SK-N-SH (cell line): ENCODE data around the gene THSD4. TPM values are rescaled to one million over a fixed set of nuclear protein-coding genes. Genes with fewer than 3 reads are reported as not detected.
A peak's percentile ranks its signal among the peaks of the same experiment; 100 is the strongest.

Experiments used
- CTCF ChIA-PET: fragments of 300-600, 350-600 bp; formaldehyde crosslinking; extraction: SDS; loops from one replicate; lab custom pipeline; 2021; lab: Yijun Ruan, JAX
- POLR2A ChIA-PET: fragments of 350-600 bp; sonication (Branson Sonifier 250); formaldehyde crosslinking; extraction: SDS; loops from one replicate; lab custom pipeline; 2020; ENCODE audit warnings: antibody characterized with exemption, inconsistent platforms; lab: Yijun Ruan, JAX
- DNase-seq: peaks from one replicate; pipeline ENCODE4 v3.0.0; 2012
- H2AFZ ChIP-seq: fragments of 200-600 bp; sonication (generic); 2 replicates; pipeline ENCODE4 v1.8.1; 2016; ENCODE audit warnings: antibody characterized with exemption, mild to moderate bottlenecking, low read depth
- H3F3A ChIP-seq: fragments of 200-600 bp; sonication (generic); replicated peaks from 2 replicates; pipeline ENCODE3; 2016; ENCODE audit warnings: antibody characterized with exemption, mild to moderate bottlenecking; ENCODE audit not compliant: insufficient read depth
- H3K27ac ChIP-seq, 2 experiments: fragments of 200-500 bp in 1 of 2; fragments of 200-600 bp in 1 of 2; sonication (Bioruptor generic) in 1 of 2; sonication (generic), shearing (Covaris generic) in 1 of 2; 2 replicates each; pipeline versions ENCODE4 v1.5.1 to v1.6.1; 2014 to 2016; ENCODE audit warnings: low read depth in 2 of 2, inconsistent platforms in 1 of 2, low read length in 1 of 2, mild to moderate bottlenecking in 1 of 2, mixed read lengths in 1 of 2
- H3K27me3 ChIP-seq: fragments of 200-600 bp; sonication (generic), shearing (Covaris generic); 2 replicates; pipeline ENCODE4 v1.6.1; 2016; ENCODE audit warnings: mixed run types; ENCODE audit not compliant: insufficient read depth
- H3K36me3 ChIP-seq, 2 experiments: fragments of 200-500 bp in 1 of 2; fragments of 200-600 bp in 1 of 2; sonication (Bioruptor generic) in 1 of 2; sonication (generic) in 1 of 2; replicated peaks in 1 of 2; 2 replicates each; pipeline versions ENCODE3 to v1.5.1; 2014 to 2016; ENCODE audit warnings: low read length in 1 of 2, mild to moderate bottlenecking in 1 of 2; ENCODE audit not compliant: insufficient read depth in 2 of 2, control insufficient read depth in 1 of 2
- H3K4me1 ChIP-seq, 2 experiments: fragments of 200-500 bp in 1 of 2; fragments of 200-600 bp in 1 of 2; sonication (Bioruptor generic) in 1 of 2; sonication (generic), shearing (Covaris generic) in 1 of 2; 2 replicates each; pipeline versions ENCODE4 v1.5.1 to v1.6.1; 2014 to 2016; ENCODE audit warnings: low read depth in 1 of 2, low read length in 1 of 2, mixed run types in 1 of 2; ENCODE audit not compliant: insufficient read depth in 2 of 2, control insufficient read depth in 1 of 2
- H3K4me2 ChIP-seq: fragments of 200-600 bp; sonication (generic), shearing (Covaris generic); 2 replicates; pipeline ENCODE4 v1.6.1; 2017; ENCODE audit warnings: mixed run types
- H3K4me3 ChIP-seq, 2 experiments: fragments of 200-500 bp in 1 of 2; fragments of 200-600 bp in 1 of 2; sonication (Bioruptor generic) in 1 of 2; sonication (generic), shearing (Covaris generic) in 1 of 2; 2 replicates each; pipeline versions ENCODE4 v1.5.1 to v1.8.1; 2014 to 2016; ENCODE audit warnings: low read depth in 2 of 2, inconsistent platforms in 1 of 2, low read length in 1 of 2, mild to moderate bottlenecking in 1 of 2, mixed read lengths in 1 of 2, moderate library complexity in 1 of 2
- H3K79me2 ChIP-seq: fragments of 200-600 bp; sonication (generic); 2 replicates; pipeline ENCODE4 v1.8.1; 2017; ENCODE audit warnings: mild to moderate bottlenecking; ENCODE audit not compliant: insufficient read depth
- H3K9ac ChIP-seq: fragments of 200-600 bp; sonication (generic); 2 replicates; pipeline ENCODE4 v1.6.1; 2017; ENCODE audit warnings: mixed run types
- H3K9me2 ChIP-seq: fragments of 200-600 bp; sonication (generic); 2 replicates; pipeline ENCODE4 v1.6.1; 2017; ENCODE audit warnings: mixed run types
- H3K9me3 ChIP-seq: fragments of 200-600 bp; sonication (generic); 2 replicates; pipeline ENCODE4 v1.6.1; 2017; ENCODE audit warnings: mixed run types, mild to moderate bottlenecking, moderate library complexity
- H4K20me1 ChIP-seq: fragments of 200-600 bp; sonication (generic); 2 replicates; pipeline ENCODE4 v1.6.1; 2017; ENCODE audit warnings: mild to moderate bottlenecking, mixed run types; ENCODE audit not compliant: insufficient read depth
- CHD2 ChIP-seq: fragments of 150-350 bp; IDR thresholded peaks from 2 replicates; pipeline ENCODE4 v1.6.1; 2018; ENCODE audit warnings: low read length; ENCODE audit not compliant: partially characterized antibody
- ELF1 ChIP-seq: IDR thresholded peaks from 2 replicates; pipeline ENCODE4 v1.4.0; 2012
- EP300 ChIP-seq, 2 experiments: IDR thresholded peaks; 2 replicates each; pipeline versions ENCODE4 v1.4.0 to v1.6.1; 2012; ENCODE audit warnings: borderline replicate concordance in 1 of 2, low read depth in 1 of 2, low read length in 1 of 2
- GABPA ChIP-seq: IDR thresholded peaks from 2 replicates; pipeline ENCODE4 v1.4.0; 2012; ENCODE audit warnings: low read depth, mild to moderate bottlenecking
- IRF3 ChIP-seq: fragments of 150-350 bp; IDR thresholded peaks from 2 replicates; pipeline ENCODE4 v1.6.1; 2016; ENCODE audit warnings: mild to moderate bottlenecking, low read depth, low read length
- JUND ChIP-seq: IDR thresholded peaks from 2 replicates; pipeline ENCODE4 v1.4.0; 2012
- MAX ChIP-seq: IDR thresholded peaks from 2 replicates; pipeline ENCODE4 v1.4.0; 2012; ENCODE audit warnings: low read depth
- MEF2A ChIP-seq: IDR thresholded peaks from 2 replicates; pipeline ENCODE4 v1.4.0; 2012; ENCODE audit warnings: low read depth, borderline replicate concordance
- MXI1 ChIP-seq: IDR thresholded peaks from 2 replicates; pipeline ENCODE4 v1.6.1; 2012; ENCODE audit warnings: mild to moderate bottlenecking, low read depth, low read length, improper control_type of control experiment
- NFIC ChIP-seq: IDR thresholded peaks from 2 replicates; pipeline ENCODE4 v1.4.0; 2012; ENCODE audit warnings: borderline replicate concordance
- NRF1 ChIP-seq: IDR thresholded peaks from 2 replicates; pipeline ENCODE4 v1.6.1; 2012; ENCODE audit warnings: low read depth, mild to moderate bottlenecking, low read length
- PBX3 ChIP-seq: IDR thresholded peaks from 2 replicates; pipeline ENCODE4; 2012
- POLR2AphosphoS5 ChIP-seq: IDR thresholded peaks from 2 replicates; pipeline ENCODE4 v1.6.1; 2012; ENCODE audit warnings: low read depth, low read length
- RAD21 ChIP-seq: IDR thresholded peaks from 2 replicates; pipeline ENCODE4 v1.6.1; 2012; ENCODE audit warnings: mild to moderate bottlenecking, low read length
- RCOR1 ChIP-seq: fragments of 150-350 bp; IDR thresholded peaks from 2 replicates; pipeline ENCODE4 v1.6.1; 2017; ENCODE audit warnings: antibody characterized with exemption, low read length
- RXRA ChIP-seq: IDR thresholded peaks from 2 replicates; pipeline ENCODE4 v1.4.0; 2012; ENCODE audit warnings: low read depth, mild to moderate bottlenecking, borderline replicate concordance
- YY1 ChIP-seq: IDR thresholded peaks from 2 replicates; pipeline ENCODE4 v1.4.0; 2012; ENCODE audit warnings: low read depth, mild to moderate bottlenecking
- ZBTB33 ChIP-seq: IDR thresholded peaks from 2 replicates; pipeline ENCODE4 v1.4.0; 2012; ENCODE audit warnings: low read depth, borderline replicate concordance
- WGBS: methylation state at CpG from one replicate; pipeline ENCODE4 v1.1.6; 2017; ENCODE audit warnings: low lambda C conversion rate; 5-methylcytosine and 5-hydroxymethylcytosine counted together
- polyA plus RNA-seq, 3 experiments: library from polyadenylated mRNA; depleted of rRNA; stranded (reverse); fragments of >200 nt; gene quantifications; 2 replicates each; pipeline ENCODE4 v1.2.3, GENCODE V29; 2012

THSD4 gene
- polyA plus RNA-seq, 1 of the 3 experiments (the other 2 are of a cell fraction): 79.1 TPM

- CTCF ChIA-PET: interaction anchor here (2.3 to 2.4 kb wide), 2 partner anchors 269 to 322 kb away, joined by 6 to 11 read pairs; no protein-coding TSS in a partner anchor
- peaks cover 0 to 11% of the 10 kb centered on the region in 2 experiments; a peak in 1 of 4 replicates for H3K4me1 ChIP-seq
- H3K4me2 ChIP-seq: peak overlapping the region; percentile 93
- H3K9ac ChIP-seq: no peak overlapping the region
- no peaks in the 10 kb centered on the region for H3K27me3 ChIP-seq
- WGBS: 92% methylated on average over 7 of the region's 7 CpGs
- no peak for TF ChIP-seq CHD2
- TF ChIP-seq JUND: no peak
- no peak for TF ChIP-seq MAX
- no peak for TF ChIP-seq RCOR1
- no peak for TF ChIP-seq PBX3
- TF ChIP-seq MEF2A: no peak
- TF ChIP-seq NFIC: no peak
- no peak for TF ChIP-seq ZBTB33
- no peak for TF ChIP-seq POLR2AphosphoS5
- TF ChIP-seq YY1: no peak
- no peak for TF ChIP-seq EP300 (IDR thresholded peaks at IDR 0.05; ENCODE audit: borderline replicate concordance in 1 of 2, low read depth in 1 of 2, low read length in 1 of 2)
- TF ChIP-seq IRF3: no peak
- no peak for TF ChIP-seq NRF1
- TF ChIP-seq ELF1: no peak
- TF ChIP-seq RXRA: no peak
- TF ChIP-seq RAD21: no peak
- TF ChIP-seq GABPA: no peak
- no peak for TF ChIP-seq MXI1
- H3K79me2 ChIP-seq: peaks cover 71% of the 10 kb centered on the region
- H3K36me3 ChIP-seq: peaks cover 2 to 3% of the 10 kb centered on the region in 2 experiments
- H3K9me2 ChIP-seq: no peaks in the 10 kb centered on the region
- H2AFZ ChIP-seq: no peak overlapping the region
- H3K9me3 ChIP-seq: no peaks in the 10 kb centered on the region
- no peaks in the 10 kb centered on the region for H4K20me1 ChIP-seq
- DNase-seq: no peak
- H3K4me3 ChIP-seq: no peak overlapping the region
- H3F3A ChIP-seq: peaks cover 10% of the 10 kb centered on the region
- no peak overlapping the region for H3K27ac ChIP-seq
- POLR2A ChIA-PET: no interaction called here
Observed at GRCh38 chr15:71117714-71118305, 2.5 kb downstream of the THSD4 start.
